ENCODE data around the gene SIGMAR1.
"Not testable (repeated sequence)": the region's sequence is repeated elsewhere in the genome, so short reads cannot be mapped to it uniquely, and the experiment has no call there.

The SIGMAR1 gene

GRCh38 chr9:34651876-34652601, 14.5 kb upstream of the SIGMAR1 start, which contains the start of gene IL11RA:
Gene IL11RA (plus strand): TSS chr9:34652185. CDS start chr9:34655218, 3,033 bp downstream.
- Histone ChIP-seq H3K27me3 (ENCODE audit: insufficient read depth, low read length) (no peaks in the 10 kb centered on the region), H3K9me3 (ENCODE audit: low read length) (no peaks in the 10 kb centered on the region), H2AFZ (ENCODE audit: low read depth, low read length) (no peak within 1 kb of the TSS), H3K4me3 (ENCODE audit: low read length) (peak within 1 kb of the TSS; percentile 51), H3K36me3 (ENCODE audit: insufficient read depth, low read length) (peaks cover 13% of the 10 kb centered on the region), H3K4me1 (ENCODE audit: insufficient read depth, low read length) (peaks cover 42% of the 10 kb centered on the region)

- H3K4me1 ChIP-seq (ENCODE audit: insufficient read depth, low read length) = peaks cover 43% of the 10 kb centered on the region
- H2AFZ ChIP-seq (ENCODE audit: low read depth, low read length) = no peak overlapping the region
- H3K27me3 ChIP-seq (ENCODE audit: insufficient read depth, low read length) = no peaks in the 10 kb centered on the region
- H3K9me3 ChIP-seq (ENCODE audit: low read length) = no peaks in the 10 kb centered on the region
- peak overlapping the region; percentile 51 for H3K4me3 ChIP-seq (ENCODE audit: low read length)
- peaks cover 13% of the 10 kb centered on the region for H3K36me3 ChIP-seq (ENCODE audit: insufficient read depth, low read length)
Measured at GRCh38 chr9:34651321-34651720, 13.7 kb upstream of the SIGMAR1 start.

GRCh38 chr9:34650816-34651215, 13.2 kb upstream of the SIGMAR1 start:
- Histone ChIP-seq H3K36me3 (ENCODE audit: insufficient read depth, low read length) (peaks cover 13% of the 10 kb centered on the region), H3K4me3 (ENCODE audit: low read length) (no peak overlapping the region), H2AFZ (ENCODE audit: low read depth, low read length) (no peak overlapping the region), H3K9me3 (ENCODE audit: low read length) (no peaks in the 10 kb centered on the region), H3K4me1 (ENCODE audit: insufficient read depth, low read length) (peaks cover 47% of the 10 kb centered on the region), H3K27me3 (ENCODE audit: insufficient read depth, low read length) (no peaks in the 10 kb centered on the region)

- Histone ChIP-seq H3K4me3 (ENCODE audit: low read length) (no peak overlapping the region), H3K4me1 (ENCODE audit: insufficient read depth, low read length) (peaks cover 42% of the 10 kb centered on the region), H3K36me3 (ENCODE audit: insufficient read depth, low read length) (peaks cover 13% of the 10 kb centered on the region), H3K27me3 (ENCODE audit: insufficient read depth, low read length) (no peaks in the 10 kb centered on the region), H3K9me3 (ENCODE audit: low read length) (no peaks in the 10 kb centered on the region), H2AFZ (ENCODE audit: low read depth, low read length) (no peak overlapping the region)
Measured at GRCh38 chr9:34648673-34649072, 11.1 kb upstream of the SIGMAR1 start.

- H3K9me3 ChIP-seq (ENCODE audit: low read length) = no peaks in the 10 kb centered on the region
- peaks cover 13% of the 10 kb centered on the region for H3K36me3 ChIP-seq (ENCODE audit: insufficient read depth, low read length)
- H3K4me1 ChIP-seq (ENCODE audit: insufficient read depth, low read length) = peaks cover 32% of the 10 kb centered on the region
- H3K4me3 ChIP-seq (ENCODE audit: low read length) = peak overlapping the region; percentile 80
- no peaks in the 10 kb centered on the region for H3K27me3 ChIP-seq (ENCODE audit: insufficient read depth, low read length)
- H2AFZ ChIP-seq (ENCODE audit: low read depth, low read length) = no peak overlapping the region
Measured at GRCh38 chr9:34647651-34648050, 10.1 kb upstream of the SIGMAR1 start.

GRCh38 chr9:34647084-34647403, 9.5 kb upstream of the SIGMAR1 start:
- no peaks in the 10 kb centered on the region for H3K27me3 ChIP-seq (ENCODE audit: insufficient read depth, low read length)
- peak overlapping the region; percentile 71 for H2AFZ ChIP-seq (ENCODE audit: low read depth, low read length)
- H3K4me1 ChIP-seq (ENCODE audit: insufficient read depth, low read length) = peaks cover 26% of the 10 kb centered on the region
- H3K36me3 ChIP-seq (ENCODE audit: insufficient read depth, low read length) = peaks cover 13% of the 10 kb centered on the region
- no peaks in the 10 kb centered on the region for H3K9me3 ChIP-seq (ENCODE audit: low read length)
- peak overlapping the region; percentile 80 for H3K4me3 ChIP-seq (ENCODE audit: low read length)

- peak within 1 kb of the TSS; percentile 71 for H2AFZ ChIP-seq (ENCODE audit: low read depth, low read length)
- no peaks in the 10 kb centered on the region for H3K27me3 ChIP-seq (ENCODE audit: insufficient read depth, low read length)
- H3K4me1 ChIP-seq (ENCODE audit: insufficient read depth, low read length) = peaks cover 22% of the 10 kb centered on the region
- H3K4me3 ChIP-seq (ENCODE audit: low read length) = peak within 1 kb of the TSS; percentile 80
- H3K36me3 ChIP-seq (ENCODE audit: insufficient read depth, low read length) = peaks cover 13% of the 10 kb centered on the region
- no peaks in the 10 kb centered on the region for H3K9me3 ChIP-seq (ENCODE audit: low read length)
Measured at GRCh38 chr9:34646211-34647083, 8.9 kb upstream of the SIGMAR1 start, which contains the start of gene GALT. Gene GALT (plus strand): TSS chr9:34646675. CDS start chr9:34646705, 30 bp downstream.

GRCh38 chr9:34644766-34645314, 7.3 kb upstream of the SIGMAR1 start:
- H3K4me1 ChIP-seq (ENCODE audit: insufficient read depth, low read length) = peaks cover 15% of the 10 kb centered on the region
- H3K27me3 ChIP-seq (ENCODE audit: insufficient read depth, low read length) = no peaks in the 10 kb centered on the region
- H3K36me3 ChIP-seq (ENCODE audit: insufficient read depth, low read length) = peaks cover 13% of the 10 kb centered on the region
- H3K9me3 ChIP-seq (ENCODE audit: low read length) = no peaks in the 10 kb centered on the region
- no peak overlapping the region for H2AFZ ChIP-seq (ENCODE audit: low read depth, low read length)
- no peak overlapping the region for H3K4me3 ChIP-seq (ENCODE audit: low read length)

- no peaks in the 10 kb centered on the region for H3K9me3 ChIP-seq (ENCODE audit: low read length)
- H3K27me3 ChIP-seq (ENCODE audit: insufficient read depth, low read length) = no peaks in the 10 kb centered on the region
- no peak overlapping the region for H2AFZ ChIP-seq (ENCODE audit: low read depth, low read length)
- no peaks in the 10 kb centered on the region for H3K36me3 ChIP-seq (ENCODE audit: insufficient read depth, low read length)
- no peak overlapping the region for H3K4me3 ChIP-seq (ENCODE audit: low read length)
- H3K4me1 ChIP-seq (ENCODE audit: insufficient read depth, low read length) = peaks cover 16% of the 10 kb centered on the region
Measured at GRCh38 chr9:34642679-34643078, 5.1 kb upstream of the SIGMAR1 start.

- H2AFZ ChIP-seq (ENCODE audit: low read depth, low read length); H3K27me3 ChIP-seq (ENCODE audit: insufficient read depth, low read length); H3K36me3 ChIP-seq (ENCODE audit: insufficient read depth, low read length); H3K4me3 ChIP-seq (ENCODE audit: low read length); H3K9me3 ChIP-seq (ENCODE audit: low read length): not testable (repeated sequence)
- H3K4me1 ChIP-seq (ENCODE audit: insufficient read depth, low read length) = peaks cover 11% of the 10 kb centered on the region
Measured at GRCh38 chr9:34639322-34639721, 1.7 kb upstream of the SIGMAR1 start.

GRCh38 chr9:34638138-34638445, 505 bp upstream of the SIGMAR1 start:
- H3K36me3 ChIP-seq (ENCODE audit: insufficient read depth, low read length) = peaks cover 7% of the 10 kb centered on the region
- no peaks in the 10 kb centered on the region for H3K27me3 ChIP-seq (ENCODE audit: insufficient read depth, low read length)
- peak overlapping the region; percentile 71 for H2AFZ ChIP-seq (ENCODE audit: low read depth, low read length)
- no peaks in the 10 kb centered on the region for H3K9me3 ChIP-seq (ENCODE audit: low read length)
- peak overlapping the region; percentile 71 for H3K4me3 ChIP-seq (ENCODE audit: low read length)
- H3K4me1 ChIP-seq (ENCODE audit: insufficient read depth, low read length) = peaks cover 11% of the 10 kb centered on the region

- Histone ChIP-seq H3K4me3 (ENCODE audit: low read length) (peak overlapping the region; percentile 71), H3K4me1 (ENCODE audit: insufficient read depth, low read length) (peaks cover 11% of the 10 kb centered on the region), H3K9me3 (ENCODE audit: low read length) (no peaks in the 10 kb centered on the region), H2AFZ (ENCODE audit: low read depth, low read length) (peak overlapping the region; percentile 71), H3K36me3 (ENCODE audit: insufficient read depth, low read length) (peaks cover 7% of the 10 kb centered on the region), H3K27me3 (ENCODE audit: insufficient read depth, low read length) (no peaks in the 10 kb centered on the region)
Measured at GRCh38 chr9:34636791-34637355, 714 bp downstream of the SIGMAR1 start.

- Histone ChIP-seq H2AFZ (ENCODE audit: low read depth, low read length) (no peak overlapping the region), H3K36me3 (ENCODE audit: insufficient read depth, low read length) (peaks cover 7% of the 10 kb centered on the region), H3K4me1 (ENCODE audit: insufficient read depth, low read length) (peaks cover 11% of the 10 kb centered on the region), H3K27me3 (ENCODE audit: insufficient read depth, low read length) (peaks cover 8% of the 10 kb centered on the region), H3K4me3 (ENCODE audit: low read length) (no peak overlapping the region), H3K9me3 (ENCODE audit: low read length) (no peaks in the 10 kb centered on the region)
Measured at GRCh38 chr9:34635556-34635955, 2.0 kb downstream of the SIGMAR1 start.
